Thyroid gland (tissue), 4 donors: ENCODE results near the gene VAMP4. TPM values are rescaled to one million over a fixed set of nuclear protein-coding genes. Genes with fewer than 3 reads are reported as not detected.

ENCODE experiments used
- DNase-seq, 2 donors: peaks; one replicate each; pipeline ENCODE4 v3.0.0-alpha.2; 2019
- H3K27ac ChIP-seq, 3 donors: fragments of 200-600 bp; sonication (generic); 1 replicate in 2 of 3; 2 replicates in 1 of 3; pipeline ENCODE4 v1.5.1; 2016 to 2019; ENCODE audit warnings: mild to moderate bottlenecking in 1 of 3, moderate library complexity in 1 of 3
- H3K27me3 ChIP-seq: fragments of 200-600 bp; sonication (generic); one replicate; pipeline ENCODE4 v1.5.1; 2019
- H3K36me3 ChIP-seq, 2 donors: fragments of 200-600 bp; sonication (generic); one replicate each; pipeline ENCODE4 v1.5.1; 2016 to 2019
- H3K4me1 ChIP-seq, 2 donors: fragments of 200-600 bp; sonication (generic); one replicate each; pipeline ENCODE4 v1.5.1; 2017 to 2019
- H3K4me3 ChIP-seq, 3 donors: fragments of 200-600 bp; sonication (generic); replicated peaks in 1 of 3; 1 replicate in 2 of 3; 2 replicates in 1 of 3; pipeline ENCODE4 v1.5.1; 2016; ENCODE audit warnings: mild to moderate bottlenecking in 1 of 3
- H3K9me3 ChIP-seq: fragments of 200-600 bp; sonication (generic); one replicate; pipeline ENCODE4 v1.5.1; 2017
- POLR2A ChIP-seq, 2 donors: fragments of 450-650 bp; IDR thresholded peaks; one replicate each; pipeline ENCODE4 v1.6.1; 2017; ENCODE audit warnings: antibody characterized with exemption in 2 of 2, mild to moderate bottlenecking in 2 of 2, moderate library complexity in 1 of 2
- WGBS, 2 donors: methylation state at CpG; one replicate each; pipeline ENCODE4 v1.1.5; 2017; 5-methylcytosine and 5-hydroxymethylcytosine counted together
- intact Hi-C: fragments of 100-400 bp; cut with DNase I; formaldehyde crosslinking; loops from one replicate; pipeline ENCODE4 v1.15.1; 2023
- total RNA-seq, 4 donors: library from RNA; depleted of rRNA; stranded (reverse); fragments of >200 nt; gene quantifications; one replicate each; pipeline ENCODE4 v1.2.3, GENCODE V29; 2016
- TF ChIP-seq, protein P1 (sequence below), 6 experiments: fragments of 200-600 bp in 3 of 6; fragments of 450-650 bp in 3 of 6; sonication (generic) in 3 of 6; IDR thresholded peaks; one replicate each; pipeline ENCODE4 v1.5.1; 2016 to 2019; ENCODE audit warnings: antibody characterized with exemption in 6 of 6, mild to moderate bottlenecking in 2 of 6, inconsistent platforms in 1 of 6, moderate library complexity in 1 of 6

The VAMP4 gene
- total RNA-seq, 4 donors from 2014 or later = 16.3 to 23.2 (median 17.8) TPM

DNA sequence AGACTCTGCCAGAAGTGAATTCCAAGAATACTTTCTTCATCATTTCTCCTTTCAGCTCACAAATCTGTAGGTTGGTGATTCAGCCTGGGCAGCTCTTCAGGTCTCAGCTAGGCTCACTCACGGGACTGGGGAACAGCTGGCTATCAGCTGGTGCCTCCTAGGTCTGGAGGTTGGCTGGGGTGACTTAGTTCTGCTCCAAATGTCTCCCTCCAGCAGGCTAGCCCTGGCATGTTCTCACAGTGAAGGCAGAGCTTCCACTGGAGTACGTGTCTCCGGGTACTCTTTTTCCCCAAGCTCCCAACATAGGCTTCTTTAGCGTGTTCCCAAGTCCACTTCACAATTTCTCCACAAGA, 12.5 kb upstream of the VAMP4 start:
- H3K36me3 ChIP-seq = no peaks in the 10 kb centered on the region
- TF ChIP-seq POLR2A (IDR thresholded peaks at IDR 0.05) = no peak
- TF ChIP-seq, protein P1, sequence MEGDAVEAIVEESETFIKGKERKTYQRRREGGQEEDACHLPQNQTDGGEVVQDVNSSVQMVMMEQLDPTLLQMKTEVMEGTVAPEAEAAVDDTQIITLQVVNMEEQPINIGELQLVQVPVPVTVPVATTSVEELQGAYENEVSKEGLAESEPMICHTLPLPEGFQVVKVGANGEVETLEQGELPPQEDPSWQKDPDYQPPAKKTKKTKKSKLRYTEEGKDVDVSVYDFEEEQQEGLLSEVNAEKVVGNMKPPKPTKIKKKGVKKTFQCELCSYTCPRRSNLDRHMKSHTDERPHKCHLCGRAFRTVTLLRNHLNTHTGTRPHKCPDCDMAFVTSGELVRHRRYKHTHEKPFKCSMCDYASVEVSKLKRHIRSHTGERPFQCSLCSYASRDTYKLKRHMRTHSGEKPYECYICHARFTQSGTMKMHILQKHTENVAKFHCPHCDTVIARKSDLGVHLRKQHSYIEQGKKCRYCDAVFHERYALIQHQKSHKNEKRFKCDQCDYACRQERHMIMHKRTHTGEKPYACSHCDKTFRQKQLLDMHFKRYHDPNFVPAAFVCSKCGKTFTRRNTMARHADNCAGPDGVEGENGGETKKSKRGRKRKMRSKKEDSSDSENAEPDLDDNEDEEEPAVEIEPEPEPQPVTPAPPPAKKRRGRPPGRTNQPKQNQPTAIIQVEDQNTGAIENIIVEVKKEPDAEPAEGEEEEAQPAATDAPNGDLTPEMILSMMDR (IDR thresholded peaks at IDR 0.05) = no peak
- no peak overlapping the region for H3K4me3 ChIP-seq
- WGBS, 2 donors = 73 to 82% methylated on average over 4 of the region's 4 CpGs
- no peaks in the 10 kb centered on the region for H3K9me3 ChIP-seq
- H3K27me3 ChIP-seq = no peaks in the 10 kb centered on the region
- peaks cover 0 to 3% of the 10 kb centered on the region in 2 donors for H3K4me1 ChIP-seq
- intact Hi-C loops = no loop called here
- no peak for DNase-seq
- H3K27ac ChIP-seq = no peak overlapping the region

DNA sequence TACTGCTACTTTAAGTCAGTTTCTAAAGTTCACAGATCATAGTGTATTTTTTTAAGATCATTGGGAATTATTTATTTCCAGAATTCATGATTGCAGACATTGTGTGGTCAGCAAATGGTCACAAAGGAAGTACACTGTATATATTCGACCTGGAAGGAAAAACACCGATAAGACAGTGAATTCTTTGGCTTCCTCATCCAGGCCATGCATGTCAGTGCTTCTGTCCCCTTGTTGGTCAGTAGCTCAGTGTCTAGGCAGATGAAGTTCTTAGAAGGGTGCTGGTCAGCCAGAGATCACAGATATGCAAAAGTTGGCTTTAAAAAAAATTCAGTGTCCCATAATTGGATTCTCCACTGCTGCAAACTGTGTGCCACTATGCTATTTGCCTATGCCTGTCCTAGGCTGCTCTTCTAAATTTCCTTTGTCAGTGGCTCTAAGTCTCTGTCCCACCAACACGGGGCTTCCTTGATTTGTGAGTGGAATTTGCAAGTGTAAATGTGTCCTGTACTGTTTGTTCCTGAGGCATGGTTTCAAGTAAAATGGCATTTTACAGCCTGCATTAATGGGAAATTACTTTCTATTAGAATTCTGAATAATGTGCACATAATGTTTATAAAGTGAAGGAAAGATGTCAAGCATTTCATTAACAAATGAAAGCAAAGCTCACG, 12.0 kb upstream of the VAMP4 start:
- Histone ChIP-seq H3K4me3 (no peak overlapping the region), H3K27ac (no peak overlapping the region), H3K36me3 (no peaks in the 10 kb centered on the region), H3K27me3 (no peaks in the 10 kb centered on the region), H3K9me3 (no peaks in the 10 kb centered on the region), H3K4me1 (peaks cover 0 to 3% of the 10 kb centered on the region in 2 donors)
- intact Hi-C loops = no loop called here
- 54 to 62% methylated on average over 4 of the region's 4 CpGs for WGBS, 2 donors
- TF ChIP-seq POLR2A (IDR thresholded peaks at IDR 0.05) = no peak
- TF ChIP-seq, protein P1 (IDR thresholded peaks at IDR 0.05) = no peak
- no peak for DNase-seq

GRCh38 chr1:171753182-171753581, 11.3 kb upstream of the VAMP4 start:
- no peak for DNase-seq
- Histone ChIP-seq H3K4me3 (no peak overlapping the region), H3K36me3 (no peaks in the 10 kb centered on the region), H3K27ac (no peak overlapping the region), H3K9me3 (no peaks in the 10 kb centered on the region), H3K4me1 (peaks cover 0 to 3% of the 10 kb centered on the region in 2 donors), H3K27me3 (no peaks in the 10 kb centered on the region)
- WGBS, 2 donors = 96 to 97% methylated on average over 2 of the region's 2 CpGs
- intact Hi-C loops = no loop called here
- TF ChIP-seq, protein P1 (IDR thresholded peaks at IDR 0.05) = no peak
- TF ChIP-seq POLR2A (IDR thresholded peaks at IDR 0.05) = no peak

- DNase-seq = no peak
- Histone ChIP-seq H3K27ac (no peak overlapping the region), H3K36me3 (no peaks in the 10 kb centered on the region), H3K27me3 (no peaks in the 10 kb centered on the region), H3K4me1 (peaks cover 0 to 3% of the 10 kb centered on the region in 2 donors), H3K9me3 (no peaks in the 10 kb centered on the region), H3K4me3 (no peak overlapping the region)
- intact Hi-C loops = no loop called here
- TF ChIP-seq POLR2A (IDR thresholded peaks at IDR 0.05) = no peak
- TF ChIP-seq, protein P1 (IDR thresholded peaks at IDR 0.05) = no peak
- WGBS, 2 donors = 94 to 99% methylated on average over 6 of the region's 6 CpGs
Observed at GRCh38 chr1:171751221-171751620, 9.4 kb upstream of the VAMP4 start.

DNA sequence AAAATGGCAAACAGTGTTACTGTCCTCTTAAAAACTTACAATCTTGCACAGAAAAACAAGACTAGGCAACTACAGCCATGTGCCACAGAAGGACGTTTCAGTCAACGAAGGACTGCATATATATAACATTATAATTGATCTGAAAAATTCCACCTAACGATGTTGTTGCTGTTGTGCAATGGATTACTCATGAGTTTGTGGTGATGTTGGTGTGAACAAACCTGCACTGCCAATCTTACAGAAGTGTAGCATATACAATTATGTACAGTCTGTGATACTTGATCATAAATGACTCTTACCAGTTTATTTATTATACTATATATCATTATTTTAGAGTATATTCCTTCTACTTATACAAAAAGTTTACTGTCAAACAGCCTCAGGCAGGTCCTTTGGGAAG, 6.8 kb upstream of the VAMP4 start:
- Histone ChIP-seq H3K36me3 (no peaks in the 10 kb centered on the region), H3K27ac (no peak overlapping the region), H3K27me3 (no peaks in the 10 kb centered on the region), H3K4me1 (peaks cover 0 to 5% of the 10 kb centered on the region in 2 donors), H3K9me3 (no peaks in the 10 kb centered on the region), H3K4me3 (no peak overlapping the region)
- no peak for DNase-seq
- TF ChIP-seq, protein P1 (IDR thresholded peaks at IDR 0.05) = no peak
- TF ChIP-seq POLR2A (IDR thresholded peaks at IDR 0.05) = no peak
- intact Hi-C loops = no loop called here
- 84 to 94% methylated on average over 3 of the region's 3 CpGs for WGBS, 2 donors
